ENCODE data around the gene CKAP5. TPM values are rescaled to one million over a fixed set of nuclear protein-coding genes. Genes with fewer than 3 reads are reported as not detected.

Gene CKAP5
- total RNA-seq, 2 experiments from 2014 or later: 161 to 243 TPM

DNA sequence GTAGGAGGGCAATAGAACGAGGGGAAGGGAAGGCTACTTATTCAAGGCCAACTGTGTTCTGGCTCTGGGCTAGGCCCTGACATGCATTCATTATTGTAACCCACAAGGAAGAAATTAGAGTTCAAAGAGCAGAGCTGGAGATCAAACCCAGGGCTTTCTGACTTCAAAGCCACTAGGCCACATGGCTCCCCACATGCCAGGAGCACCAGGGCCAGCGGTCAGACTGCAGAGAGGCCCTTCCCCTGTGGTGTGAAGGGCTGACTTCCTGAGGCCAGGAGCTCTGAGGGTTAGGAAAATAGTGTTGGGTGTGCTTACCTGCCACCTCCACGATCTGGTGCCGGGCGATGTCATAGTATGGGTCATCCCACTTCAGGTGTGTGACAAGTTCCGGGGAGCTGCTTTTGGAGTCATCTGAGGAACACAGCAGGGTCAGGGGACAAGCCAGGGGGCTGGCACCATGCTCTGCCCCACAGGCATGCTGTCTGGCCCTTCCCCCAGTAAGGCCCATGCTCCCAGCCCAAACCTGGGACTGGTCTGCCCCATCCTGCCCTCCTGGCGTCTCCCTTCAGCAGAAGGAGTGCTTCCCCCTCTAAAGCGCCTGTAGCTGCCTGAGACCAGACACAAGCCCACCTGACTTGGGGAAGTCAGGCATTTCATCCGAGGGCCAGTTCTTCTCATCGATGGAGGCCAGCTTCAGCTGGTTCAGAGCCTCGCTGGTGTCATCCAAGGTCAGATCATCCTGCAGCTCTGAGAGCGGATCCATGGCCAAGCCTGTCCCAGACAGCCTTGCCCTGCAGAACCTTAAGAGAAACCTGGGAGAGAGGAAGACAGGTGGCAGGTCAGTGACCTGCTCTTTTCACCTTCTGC, 150.5 kb downstream of the CKAP5 start:
- intact Hi-C loops (cut with micrococcal nuclease; ENCODE audit: unreplicated experiment): no loop called here
- H4K20me1 ChIP-seq (ENCODE audit: insufficient read depth, low read length): no peaks in the 10 kb centered on the region
- H3K27ac ChIP-seq (ENCODE audit: low read depth, low read length, poor library complexity, severe bottlenecking): no peak overlapping the region
- H3K36me3 ChIP-seq (ENCODE audit: insufficient read depth, low read length): peaks cover 21% of the 10 kb centered on the region
- DNase-seq (ENCODE audit: low spot score): no peak
- H3K9me3 ChIP-seq (ENCODE audit: low read length): no peaks in the 10 kb centered on the region
- BruUV-seq (replicated peaks): no TSS peak
- H3K9me2 ChIP-seq (ENCODE audit: insufficient read depth, low read length): no peaks in the 10 kb centered on the region
- H2AFZ ChIP-seq (ENCODE audit: low read length): no peak overlapping the region
- CTCF ChIA-PET (ENCODE audit: unreplicated experiment): interaction anchor here (0.6 kb wide), 1 partner anchor 151 kb away, joined by 3 read pairs; no protein-coding TSS in a partner anchor
- peaks cover 14% of the 10 kb centered on the region; the same call in 1 of the 2 replicates for H3K79me2 ChIP-seq (ENCODE audit: insufficient read depth, low read depth, low read length)
- H3K4me3 ChIP-seq (ENCODE audit: low read depth, low read length, poor library complexity, severe bottlenecking): no peak overlapping the region
- no peak for TF ChIP-seq EZH2phosphoT487 (IDR thresholded peaks at IDR 0.05; ENCODE audit: borderline replicate concordance, low read depth, low read length)
- TF ChIP-seq CTCF (conservative IDR thresholded peaks at IDR 0.05; ENCODE audit: low read length): no peak
- POLR2A ChIA-PET: interaction anchor here (1.0 kb wide), 1 partner anchor 21 kb away, joined by 3 read pairs; no protein-coding TSS in a partner anchor
- H3K4me2 ChIP-seq (ENCODE audit: low read length): no peak overlapping the region
- H3K4me1 ChIP-seq (ENCODE audit: insufficient read depth, low read length, poor library complexity, severe bottlenecking): peaks cover 10% of the 10 kb centered on the region

GRCh38 chr11:46694607-46695006, 151.5 kb downstream of the CKAP5 start:
- Histone ChIP-seq H3K27ac (ENCODE audit: low read depth, low read length, poor library complexity, severe bottlenecking) (no peak overlapping the region), H3K9me2 (ENCODE audit: insufficient read depth, low read length) (no peaks in the 10 kb centered on the region), H4K20me1 (ENCODE audit: insufficient read depth, low read length) (no peaks in the 10 kb centered on the region), H3K4me3 (ENCODE audit: low read depth, low read length, poor library complexity, severe bottlenecking) (no peak overlapping the region), H3K4me1 (ENCODE audit: insufficient read depth, low read length, poor library complexity, severe bottlenecking) (peaks cover 10% of the 10 kb centered on the region), H3K36me3 (ENCODE audit: insufficient read depth, low read length) (peaks cover 24% of the 10 kb centered on the region), H3K79me2 (ENCODE audit: insufficient read depth, low read depth, low read length) (peaks cover 10% of the 10 kb centered on the region; the same call in 1 of the 2 replicates), H3K4me2 (ENCODE audit: low read length) (no peak overlapping the region), H2AFZ (ENCODE audit: low read length) (no peak overlapping the region), H3K9me3 (ENCODE audit: low read length) (no peaks in the 10 kb centered on the region)
- TF ChIP-seq EZH2phosphoT487 (IDR thresholded peaks at IDR 0.05; ENCODE audit: borderline replicate concordance, low read depth, low read length) (no peak), CTCF (conservative IDR thresholded peaks at IDR 0.05; ENCODE audit: low read length) (no peak)
- DNase-seq (ENCODE audit: low spot score): no peak
- ChIA-PET POLR2A (interaction anchor here (1.0 to 1.1 kb wide), 2 partner anchors 9 to 20 kb away, joined by 3 to 4 read pairs; no protein-coding TSS in a partner anchor), CTCF (ENCODE audit: unreplicated experiment) (no interaction called here)
- BruUV-seq (replicated peaks): no TSS peak
- intact Hi-C loops (cut with micrococcal nuclease; ENCODE audit: unreplicated experiment): no loop called here

DNA sequence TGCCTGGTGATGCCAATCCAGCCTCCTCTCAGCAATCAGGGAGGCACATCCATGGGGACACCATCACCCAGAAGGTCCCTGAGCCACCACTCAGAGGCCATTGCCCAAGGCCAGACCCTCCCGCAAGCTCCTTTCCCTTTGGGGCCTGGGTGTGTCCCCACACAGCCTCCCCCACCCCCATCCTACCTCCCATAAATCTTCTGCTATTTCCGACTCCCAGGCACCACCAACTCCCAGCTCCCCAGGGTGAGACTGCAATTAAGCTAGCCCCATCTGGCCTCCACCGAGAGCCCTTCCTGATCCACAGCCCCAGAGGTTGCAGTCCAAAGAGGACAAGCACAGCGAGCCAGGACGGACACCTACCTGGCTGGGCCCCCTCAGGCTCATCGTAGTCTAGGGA, 152.0 kb downstream of the CKAP5 start:
- DNase-seq (ENCODE audit: low spot score): no peak
- peaks cover 5% of the 10 kb centered on the region for H3K4me1 ChIP-seq (ENCODE audit: insufficient read depth, low read length, poor library complexity, severe bottlenecking)
- H3K4me3 ChIP-seq (ENCODE audit: low read depth, low read length, poor library complexity, severe bottlenecking): no peak overlapping the region
- no peaks in the 10 kb centered on the region for H4K20me1 ChIP-seq (ENCODE audit: insufficient read depth, low read length)
- no peaks in the 10 kb centered on the region for H3K9me2 ChIP-seq (ENCODE audit: insufficient read depth, low read length)
- no peak for TF ChIP-seq CTCF (conservative IDR thresholded peaks at IDR 0.05; ENCODE audit: low read length)
- TF ChIP-seq EZH2phosphoT487 (IDR thresholded peaks at IDR 0.05; ENCODE audit: borderline replicate concordance, low read depth, low read length): no peak
- peaks cover 24% of the 10 kb centered on the region for H3K36me3 ChIP-seq (ENCODE audit: insufficient read depth, low read length)
- no peak overlapping the region for H3K27ac ChIP-seq (ENCODE audit: low read depth, low read length, poor library complexity, severe bottlenecking)
- H3K9me3 ChIP-seq (ENCODE audit: low read length): no peaks in the 10 kb centered on the region
- H3K79me2 ChIP-seq (ENCODE audit: insufficient read depth, low read depth, low read length): peaks cover 5% of the 10 kb centered on the region; the same call in 1 of the 2 replicates
- H2AFZ ChIP-seq (ENCODE audit: low read length): no peak overlapping the region
- no peak overlapping the region for H3K4me2 ChIP-seq (ENCODE audit: low read length)
- intact Hi-C loops (cut with micrococcal nuclease; ENCODE audit: unreplicated experiment): no loop called here
- no TSS peak for BruUV-seq (replicated peaks)
- ChIA-PET CTCF (ENCODE audit: unreplicated experiment) (no interaction called here), POLR2A (interaction anchor here (1.1 to 1.2 kb wide), 2 partner anchors 9 to 32 kb away, joined by 3 to 4 read pairs; no protein-coding TSS in a partner anchor)
